Measurements from ENCODE around the gene BMPER.

The BMPER gene

GRCh38 chr7:34036051-34036920 lies 130.9 kb downstream of the BMPER start:
- no peak for DNase-seq

GRCh38 chr7:34036972-34037792 lies 131.8 kb downstream of the BMPER start:
- no peak for DNase-seq

GRCh38 chr7:34038816-34039470 lies 133.6 kb downstream of the BMPER start:
- no peak for DNase-seq

GRCh38 chr7:34041707-34042106 lies 136.4 kb downstream of the BMPER start:
- no peak for DNase-seq

- no peak for DNase-seq
Observed at GRCh38 chr7:34042406-34042805, 137.1 kb downstream of the BMPER start.

GRCh38 chr7:34043461-34044305 lies 138.3 kb downstream of the BMPER start:
- DNase-seq: no peak

- no peak for DNase-seq
Observed at GRCh38 chr7:34044306-34044643, 138.9 kb downstream of the BMPER start.

GRCh38 chr7:34044734-34045353 lies 139.5 kb downstream of the BMPER start:
- DNase-seq: no peak

GRCh38 chr7:34048445-34048844 lies 143.1 kb downstream of the BMPER start:
- no peak for DNase-seq

GRCh38 chr7:34054075-34054474 lies 148.7 kb downstream of the BMPER start:
- DNase-seq: no peak

GRCh38 chr7:34057136-34057535 lies 151.8 kb downstream of the BMPER start:
- no peak for DNase-seq

GRCh38 chr7:34057956-34058355 lies 152.6 kb downstream of the BMPER start:
- no peak for DNase-seq

- DNase-seq: no peak
Observed at GRCh38 chr7:34058801-34059135, 153.4 kb downstream of the BMPER start.

- DNase-seq: no peak
Observed at GRCh38 chr7:34059136-34059828, 153.9 kb downstream of the BMPER start.

GRCh38 chr7:34060196-34060947 lies 155.0 kb downstream of the BMPER start:
- DNase-seq: no peak

- DNase-seq: no peak
Observed at GRCh38 chr7:34061149-34061548, 155.8 kb downstream of the BMPER start.

- no peak for DNase-seq
Observed at GRCh38 chr7:34062341-34062740, 157.0 kb downstream of the BMPER start.

GRCh38 chr7:34062826-34063225 lies 157.5 kb downstream of the BMPER start:
- no peak for DNase-seq

GRCh38 chr7:34064519-34065158 lies 159.3 kb downstream of the BMPER start:
- no peak for DNase-seq

- DNase-seq: no peak
Observed at GRCh38 chr7:34066411-34066810, 161.1 kb downstream of the BMPER start.

All from activated gamma-delta T cell treated with Interleukin-2 at 50 U/mL for 16 hours (primary cell).